Fibroblast of pulmonary artery (primary cell): Measurements from ENCODE around the gene RHOB.
"Not testable (repeated sequence)": the region's sequence is repeated elsewhere in the genome, so short reads cannot be mapped to it uniquely, and the experiment has no call there.

ENCODE experiments used
- DNase-seq: peaks from one replicate; pipeline ENCODE4 v3.0.0-alpha.2; 2010; ENCODE audit warnings: low read depth
- H3K4me3 ChIP-seq: replicated peaks from 2 replicates; pipeline ENCODE4 v1.5.1; 2011; ENCODE audit warnings: low read depth, mild to moderate bottlenecking, control low read depth, low read length, moderate library complexity
- CTCF ChIP-seq: IDR thresholded peaks from 2 replicates; pipeline ENCODE4 v1.5.1; 2011; ENCODE audit warnings: mild to moderate bottlenecking, control low read depth, low read length, inconsistent platforms; ENCODE audit errors: missing control alignments

Gene RHOB

GRCh38 chr2:20416723-20417122 is 30.2 kb upstream of the RHOB start:
- TF ChIP-seq CTCF: no peak
- DNase-seq: no peak

GRCh38 chr2:20417230-20417821 is 29.5 kb upstream of the RHOB start:
- not testable (repeated sequence) for DNase-seq, H3K4me3 ChIP-seq

More at GRCh38 chr2:20416723-20417122, 30.2 kb upstream of the RHOB start:
- no peak overlapping the region for H3K4me3 ChIP-seq

DNA sequence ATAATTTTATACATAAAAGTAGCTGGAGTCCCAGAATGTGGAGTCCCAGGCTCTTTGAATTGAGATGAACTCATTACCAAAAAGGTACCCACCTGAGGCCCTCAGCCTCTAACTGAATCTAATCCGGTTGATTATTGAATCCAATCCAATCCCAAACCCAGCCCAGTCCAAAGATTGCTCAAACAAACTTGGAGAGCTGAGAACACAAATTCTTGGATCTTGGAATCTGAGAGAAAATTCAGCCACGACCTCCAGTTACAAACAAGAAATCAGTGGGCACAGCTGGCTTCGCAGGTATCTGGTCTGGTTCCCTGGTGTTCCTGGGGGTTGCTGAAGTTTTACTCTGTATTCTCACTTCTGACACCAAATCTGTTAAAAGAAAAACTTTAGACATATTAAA is 28.4 kb upstream of the RHOB start:
- DNase-seq: no peak
- no peak overlapping the region for H3K4me3 ChIP-seq
- no peak for TF ChIP-seq CTCF

GRCh38 chr2:20419007-20419576 is 27.8 kb upstream of the RHOB start:
- H3K4me3 ChIP-seq: no peak overlapping the region
- TF ChIP-seq CTCF: no peak
- peak; percentile 62 for DNase-seq

DNA sequence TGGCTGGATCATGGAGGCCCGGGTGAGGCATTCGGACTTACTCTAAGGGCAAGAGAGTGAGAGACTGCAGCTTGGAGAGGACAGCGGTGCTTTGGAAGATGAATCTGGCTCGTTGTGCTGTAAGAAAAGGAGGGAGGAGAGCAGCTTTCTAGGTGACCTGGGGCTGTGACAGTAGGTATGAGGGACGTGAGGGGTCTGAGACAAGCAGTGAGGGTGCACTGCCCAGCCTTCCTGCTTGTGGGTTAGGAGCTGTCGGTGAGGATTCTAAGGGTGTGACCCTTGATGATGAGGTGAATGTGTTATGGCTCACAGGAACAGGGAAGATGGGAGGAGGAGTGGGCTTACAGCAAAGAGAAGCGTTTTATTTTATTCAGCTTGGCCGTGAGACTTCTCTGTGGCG is 27.1 kb upstream of the RHOB start:
- H3K4me3 ChIP-seq: no peak overlapping the region
- no peak for TF ChIP-seq CTCF
- DNase-seq: no peak

DNA sequence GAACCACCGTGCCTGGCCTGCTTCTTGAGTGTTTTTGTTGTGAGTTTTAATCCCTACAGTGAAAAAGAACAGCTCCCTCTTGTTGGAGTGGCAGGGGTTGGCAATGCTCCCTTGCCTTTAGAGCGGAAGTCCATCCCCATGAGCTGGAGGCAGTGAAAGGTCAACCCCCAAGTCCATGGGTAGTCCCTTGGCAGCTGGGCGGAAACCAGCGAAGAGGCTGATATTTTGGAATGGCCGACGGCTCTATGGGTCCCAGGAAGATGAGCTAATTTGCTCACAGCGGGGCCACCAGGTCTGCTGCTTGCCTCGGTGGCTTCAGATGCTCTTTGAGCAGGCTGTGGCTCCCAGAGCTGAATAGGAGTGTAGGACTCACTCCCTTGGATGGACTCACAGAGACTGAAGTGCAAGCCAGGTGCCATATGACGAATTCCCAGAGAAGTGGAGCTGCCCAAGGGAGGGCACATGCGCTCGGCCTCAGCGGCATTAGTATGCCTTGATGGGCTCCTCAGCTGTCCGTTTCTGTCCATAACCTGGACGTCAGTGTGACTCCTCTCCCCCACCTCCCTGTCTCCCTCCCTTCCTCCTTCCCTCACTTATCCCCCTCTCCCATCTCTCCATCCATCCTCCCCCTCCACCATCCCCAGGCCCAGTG is 25.4 kb upstream of the RHOB start:
- no peak for TF ChIP-seq CTCF
- DNase-seq: no peak
- no peak overlapping the region for H3K4me3 ChIP-seq

GRCh38 chr2:20421988-20422370 is 24.9 kb upstream of the RHOB start:
- no peak for TF ChIP-seq CTCF
- DNase-seq: peak; percentile 91
- no peak overlapping the region for H3K4me3 ChIP-seq
